Right renal cortex interstitium (tissue), 3 donors: ENCODE data around the gene SDSL. TPM values are rescaled to one million over a fixed set of nuclear protein-coding genes. Genes with fewer than 3 reads are reported as not detected.

ENCODE experiments used
- DNase-seq, 3 donors: peaks; one replicate each; pipeline ENCODE4 v3.0.0-alpha.2; 2013; ENCODE audit warnings: low read depth in 3 of 3, low spot score in 2 of 3
- polyA plus RNA-seq, 3 donors: library from polyadenylated mRNA; unstranded; fragments of 120-200 nt; gene quantifications; one replicate each; pipeline ENCODE4 v1.2.1, GENCODE V29; 2013; ENCODE audit not compliant: insufficient read length in 3 of 3

The SDSL gene
- polyA plus RNA-seq, 3 donors: 10.7 to 13.1 (median 12.0) TPM

- no peak for DNase-seq
Observed at GRCh38 chr12:113440947-113441782, 19.0 kb downstream of the SDSL start.

- no peak for DNase-seq
Observed at GRCh38 chr12:113443030-113443539, 20.9 kb downstream of the SDSL start.

DNA sequence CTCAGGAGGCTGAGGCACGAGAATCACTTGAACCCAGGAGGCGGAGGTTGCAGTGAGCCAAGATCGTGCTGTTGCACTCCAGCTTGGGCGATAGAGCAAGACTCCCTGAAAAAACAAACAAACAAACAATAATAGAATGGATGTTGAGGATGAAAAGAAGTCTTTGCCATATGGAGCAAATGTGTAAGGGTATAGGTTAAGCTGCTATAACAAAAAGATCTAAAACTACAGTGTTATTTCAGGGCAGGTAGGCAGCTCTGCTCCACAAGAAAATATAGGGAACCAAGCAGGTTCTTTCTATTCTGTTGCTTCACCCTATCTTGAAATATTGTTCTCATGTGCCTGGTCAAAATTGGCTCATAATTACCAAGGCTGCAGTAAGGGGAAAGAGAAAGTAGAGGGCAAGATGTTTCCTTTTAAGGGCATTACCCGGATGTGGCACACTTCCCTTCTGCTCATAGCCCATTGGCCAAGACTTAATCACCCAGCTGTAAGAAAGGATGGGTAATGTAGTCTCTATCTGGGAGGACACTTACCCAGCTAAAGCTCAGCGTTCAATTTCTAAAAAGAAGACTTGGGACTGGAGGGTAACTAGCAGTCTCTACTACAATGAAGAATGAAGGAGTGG is 23.5 kb downstream of the SDSL start:
- no peak for DNase-seq

DNA sequence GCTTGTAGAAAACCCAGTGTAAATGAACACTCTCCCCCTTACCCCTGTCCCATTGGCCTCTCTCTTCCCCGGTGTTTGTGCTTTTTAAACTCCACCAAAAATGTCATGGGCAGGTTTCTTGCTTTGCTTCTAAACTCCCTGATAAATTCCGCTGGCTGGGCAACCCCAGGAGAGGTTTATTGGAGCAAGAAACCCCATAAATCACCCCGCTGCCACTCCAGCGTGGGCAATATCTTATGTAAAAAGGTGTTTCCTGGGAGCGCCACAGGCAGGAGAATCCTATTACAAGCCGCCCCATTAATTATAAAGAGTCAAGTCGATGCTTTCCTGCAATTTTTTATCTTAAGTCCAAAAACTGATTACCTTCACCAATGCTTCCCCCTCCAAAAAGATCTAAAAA is 26.7 kb downstream of the SDSL start:
- peak in 1 of 3 donors; percentile 41 for DNase-seq

DNA sequence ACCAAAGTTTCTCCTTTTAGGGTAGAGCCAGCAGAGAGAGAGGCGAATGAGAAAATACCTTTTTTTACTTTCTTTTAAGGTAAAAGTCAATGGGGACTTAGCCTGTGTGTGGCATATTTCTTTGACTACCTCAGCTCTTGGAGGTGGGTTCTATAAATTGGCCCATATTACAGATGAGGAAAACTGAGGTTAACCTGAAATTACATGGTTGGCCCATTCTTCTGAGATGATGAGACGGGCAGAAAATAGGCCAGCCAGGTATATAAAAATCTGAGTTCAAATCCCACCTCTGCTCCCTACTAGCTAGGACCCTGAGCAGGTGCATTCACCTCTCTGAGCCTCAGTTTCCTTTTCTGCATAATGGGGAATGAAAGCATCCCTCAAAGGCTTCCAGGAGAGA is 27.1 kb downstream of the SDSL start:
- DNase-seq: no peak

GRCh38 chr12:113449839-113450238 is 27.7 kb downstream of the SDSL start:
- DNase-seq: no peak

DNA sequence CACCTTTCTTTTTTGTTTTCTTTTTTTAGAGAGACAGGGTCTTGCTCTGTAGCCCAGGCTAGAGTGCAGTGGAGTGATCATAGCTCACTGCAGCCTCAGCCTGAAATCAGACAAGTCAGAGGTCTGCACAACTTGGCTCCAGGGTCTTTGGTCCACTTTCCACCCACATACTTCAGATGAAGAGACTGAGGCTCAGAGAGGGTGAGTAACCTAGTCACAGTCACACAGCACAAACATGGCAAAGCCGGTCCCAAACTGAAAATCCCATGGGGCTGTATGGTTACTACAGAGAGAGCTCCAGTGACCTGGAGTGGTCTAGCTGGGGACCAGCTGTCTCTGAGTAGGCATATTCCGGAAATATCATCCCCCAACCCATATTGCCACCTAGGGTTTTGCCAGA is 30.3 kb downstream of the SDSL start:
- DNase-seq: no peak

GRCh38 chr12:113453330-113453729 is 31.1 kb downstream of the SDSL start:
- no peak for DNase-seq

DNA sequence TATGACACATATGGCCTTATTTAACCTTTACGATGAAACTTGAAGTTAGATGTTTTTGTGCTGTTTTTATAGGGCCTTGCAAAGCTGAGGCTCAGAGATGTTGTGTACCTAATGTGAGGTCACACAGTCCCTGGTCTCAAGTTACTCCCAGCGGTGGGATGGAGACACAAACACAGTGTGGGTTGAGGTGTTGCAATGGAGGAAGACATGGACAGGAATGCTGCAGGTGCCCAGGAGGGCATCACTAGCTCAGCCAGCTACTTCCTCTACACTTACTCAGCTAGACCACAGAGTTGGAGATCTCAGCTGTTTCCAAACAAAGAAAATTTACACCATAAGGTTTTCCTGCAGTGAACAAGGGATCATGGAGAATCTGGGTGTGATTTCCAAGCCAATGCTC is 34.0 kb downstream of the SDSL start:
- DNase-seq: no peak

DNA sequence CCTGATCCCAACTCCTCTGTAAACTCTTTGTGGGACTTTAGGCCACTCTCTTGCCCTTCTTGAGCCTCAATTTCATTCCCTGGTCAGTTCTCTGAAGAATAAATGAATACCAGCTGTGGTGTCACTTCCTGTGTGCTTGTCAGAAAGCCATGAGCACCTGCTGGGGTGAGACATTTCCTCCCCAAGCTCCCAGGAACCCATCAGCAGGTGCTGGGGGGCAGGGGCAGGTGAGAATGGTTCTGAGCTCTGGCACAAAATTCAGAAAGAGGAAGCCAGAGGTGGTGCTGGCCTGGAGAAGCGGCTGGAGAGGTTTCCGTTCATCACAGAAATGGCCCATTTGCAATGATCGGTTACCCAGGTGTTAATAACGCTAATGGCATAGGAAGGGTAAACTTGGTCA is 34.6 kb downstream of the SDSL start:
- DNase-seq: no peak

DNA sequence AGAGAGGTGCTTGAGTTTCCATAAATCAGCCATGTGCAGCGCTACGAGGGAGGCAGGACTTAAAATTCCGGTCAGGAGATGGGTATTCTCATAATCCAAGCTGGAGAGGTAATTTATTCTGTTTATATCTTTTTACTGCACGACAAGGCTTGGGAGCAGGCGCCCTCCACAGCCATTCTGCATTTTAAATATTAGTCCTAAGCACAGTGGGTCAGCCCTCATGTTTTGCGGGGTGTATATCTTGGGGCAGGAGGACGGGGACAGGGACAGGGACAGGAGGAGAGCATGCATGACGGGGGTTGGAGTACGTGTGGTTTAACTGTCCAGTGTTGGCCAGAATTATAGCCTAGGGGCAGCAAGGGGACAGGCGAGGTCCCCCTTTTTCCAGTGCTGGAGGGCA is 35.0 kb downstream of the SDSL start:
- DNase-seq: no peak

DNA sequence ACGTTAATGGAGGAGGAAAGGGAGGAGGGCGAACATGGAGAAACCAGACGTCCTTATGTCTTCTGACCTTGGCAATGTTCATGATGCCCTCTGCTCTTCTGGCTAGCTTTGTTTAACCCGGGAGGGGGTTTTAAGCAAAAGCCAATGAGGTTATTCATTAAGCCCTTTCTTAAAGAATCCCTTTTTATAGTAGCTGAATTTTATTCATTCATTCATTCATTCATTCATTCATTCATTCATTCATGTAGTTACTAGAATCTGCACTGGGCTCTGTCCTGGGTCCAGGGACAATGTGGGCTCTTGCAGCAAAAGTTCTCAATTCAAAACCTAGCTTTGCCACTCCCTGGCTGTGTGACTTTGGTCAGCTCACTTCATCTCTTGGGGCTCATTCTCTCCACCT is 35.5 kb downstream of the SDSL start:
- DNase-seq: no peak

DNA sequence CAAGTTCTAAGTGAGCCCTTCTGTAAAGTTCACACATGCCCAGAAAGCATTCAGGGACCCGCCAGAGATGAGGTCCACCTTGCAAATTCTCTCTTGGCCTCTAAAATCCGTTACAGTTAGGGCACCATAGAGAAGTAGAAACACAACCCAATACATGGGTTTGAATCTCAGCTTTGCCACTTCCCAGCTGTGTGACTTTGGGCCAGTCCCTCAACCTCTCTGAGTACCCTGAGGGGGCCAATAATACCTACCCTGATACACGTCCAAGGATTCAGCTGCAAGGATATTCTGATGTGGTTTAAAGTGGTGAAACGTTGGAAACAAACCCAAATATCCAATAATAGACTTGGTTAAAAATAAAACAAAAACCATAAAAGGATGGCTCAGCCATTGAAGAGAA is 37.8 kb downstream of the SDSL start:
- no peak for DNase-seq

GRCh38 chr12:113461666-113462065 is 39.5 kb downstream of the SDSL start:
- no peak for DNase-seq

- peak; percentile 59 to 74 (median 62) for DNase-seq
Observed at GRCh38 chr12:113462117-113462774, 40.1 kb downstream of the SDSL start.

- DNase-seq: no peak
Observed at GRCh38 chr12:113462998-113463745, 41.0 kb downstream of the SDSL start.

DNA sequence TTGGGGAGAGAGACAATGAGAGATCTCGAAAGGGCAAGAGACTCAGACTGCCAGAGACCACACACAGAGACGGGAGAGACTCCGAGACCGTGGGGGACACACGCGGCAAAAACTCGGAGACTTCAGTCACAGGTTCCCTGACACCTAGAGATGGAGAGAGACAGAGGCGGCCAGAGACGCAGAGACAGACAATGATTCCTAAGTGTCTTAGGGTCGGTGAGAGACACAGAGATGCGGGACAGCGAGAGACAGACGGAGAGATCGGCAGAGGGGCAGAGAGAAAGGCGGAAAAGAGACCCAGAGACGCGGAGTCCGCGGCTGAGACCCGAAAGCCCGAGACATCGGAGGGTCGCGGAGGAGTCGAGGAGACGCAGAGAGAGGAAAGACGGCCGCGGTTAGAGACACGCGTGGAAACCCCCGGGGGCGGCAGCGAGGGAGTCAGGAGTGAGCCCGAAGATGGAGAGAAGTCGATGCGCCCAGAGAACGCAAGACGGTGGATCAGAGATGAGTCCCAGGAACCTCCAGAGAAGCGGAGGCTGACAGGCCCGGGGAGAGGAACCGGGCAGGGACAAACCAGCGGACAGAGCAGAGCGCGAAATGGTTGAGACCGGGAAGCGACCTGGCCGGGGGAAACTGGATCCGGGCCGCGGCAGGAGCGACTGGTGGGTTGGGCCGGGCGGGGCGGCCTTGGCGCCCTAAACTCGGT is 41.7 kb downstream of the SDSL start:
- no peak for DNase-seq

DNA sequence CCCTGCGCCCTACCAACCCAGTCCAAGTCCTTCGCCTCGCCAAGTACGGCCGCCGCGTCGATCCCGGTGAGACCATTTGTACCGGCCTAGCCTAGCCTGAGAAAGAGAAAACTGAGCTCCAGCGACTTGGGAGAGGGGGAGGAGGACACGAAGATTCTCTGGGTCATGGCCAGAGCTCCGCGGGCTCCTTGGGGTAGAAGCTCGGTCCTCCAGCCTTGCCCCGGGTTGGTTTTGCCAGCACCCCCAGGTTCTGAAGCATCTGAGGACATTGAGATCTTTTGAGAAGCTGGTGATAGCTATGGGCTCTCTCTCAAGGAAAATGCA is 42.2 kb downstream of the SDSL start:
- DNase-seq: no peak

- DNase-seq: no peak
Observed at GRCh38 chr12:113464852-113465719, 42.9 kb downstream of the SDSL start.
